Mammary epithelial cell (primary cell): ENCODE measurements around the gene DTL.

Experiments
- EZH2 ChIP-seq: IDR thresholded peaks from 2 replicates; pipeline ENCODE4 v1.6.1; 2012; ENCODE audit warnings: low read length, inconsistent platforms, borderline replicate concordance
- TF ChIP-seq, protein P1 (sequence below), 2 donors: IDR thresholded peaks in 1 of 2; conservative IDR thresholded peaks in 1 of 2; 2 replicates each; pipeline ENCODE4 v1.5.1; 2011 to 2012; ENCODE audit warnings: inconsistent platforms in 2 of 2, low read length in 2 of 2, mild to moderate bottlenecking in 2 of 2, control low read depth in 1 of 2, low read depth in 1 of 2; ENCODE audit not compliant: insufficient read depth in 1 of 2; ENCODE audit errors: extremely low read depth in 1 of 2

GRCh38 chr1:212110617-212111016 is 75.1 kb downstream of the DTL start:
- TF ChIP-seq EZH2 = no peak
- TF ChIP-seq, protein P1, sequence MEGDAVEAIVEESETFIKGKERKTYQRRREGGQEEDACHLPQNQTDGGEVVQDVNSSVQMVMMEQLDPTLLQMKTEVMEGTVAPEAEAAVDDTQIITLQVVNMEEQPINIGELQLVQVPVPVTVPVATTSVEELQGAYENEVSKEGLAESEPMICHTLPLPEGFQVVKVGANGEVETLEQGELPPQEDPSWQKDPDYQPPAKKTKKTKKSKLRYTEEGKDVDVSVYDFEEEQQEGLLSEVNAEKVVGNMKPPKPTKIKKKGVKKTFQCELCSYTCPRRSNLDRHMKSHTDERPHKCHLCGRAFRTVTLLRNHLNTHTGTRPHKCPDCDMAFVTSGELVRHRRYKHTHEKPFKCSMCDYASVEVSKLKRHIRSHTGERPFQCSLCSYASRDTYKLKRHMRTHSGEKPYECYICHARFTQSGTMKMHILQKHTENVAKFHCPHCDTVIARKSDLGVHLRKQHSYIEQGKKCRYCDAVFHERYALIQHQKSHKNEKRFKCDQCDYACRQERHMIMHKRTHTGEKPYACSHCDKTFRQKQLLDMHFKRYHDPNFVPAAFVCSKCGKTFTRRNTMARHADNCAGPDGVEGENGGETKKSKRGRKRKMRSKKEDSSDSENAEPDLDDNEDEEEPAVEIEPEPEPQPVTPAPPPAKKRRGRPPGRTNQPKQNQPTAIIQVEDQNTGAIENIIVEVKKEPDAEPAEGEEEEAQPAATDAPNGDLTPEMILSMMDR (conservative IDR thresholded peaks at IDR 0.05 in 1 of 2, IDR thresholded peaks at IDR 0.05 in 1 of 2; ENCODE audit: extremely low read depth in 1 of 2, insufficient read depth in 1 of 2, low read depth in 1 of 2, low read length in 2 of 2) = peak in 1 of 2 donors; percentile 19
